SK-N-SH (cell line): ENCODE measurements around the gene PFN2. TPM values are rescaled to one million over a fixed set of nuclear protein-coding genes. Genes with fewer than 3 reads are reported as not detected.

Experiments used
- CTCF ChIA-PET: fragments of 300-600, 350-600 bp; formaldehyde crosslinking; extraction: SDS; loops from one replicate; lab custom pipeline; 2021; lab: Yijun Ruan, JAX
- POLR2A ChIA-PET: fragments of 350-600 bp; sonication (Branson Sonifier 250); formaldehyde crosslinking; extraction: SDS; loops from one replicate; lab custom pipeline; 2020; ENCODE audit warnings: antibody characterized with exemption, inconsistent platforms; lab: Yijun Ruan, JAX
- DNase-seq: peaks from one replicate; pipeline ENCODE4 v3.0.0; 2012
- H2AFZ ChIP-seq: fragments of 200-600 bp; sonication (generic); 2 replicates; pipeline ENCODE4 v1.8.1; 2016; ENCODE audit warnings: antibody characterized with exemption, mild to moderate bottlenecking, low read depth
- H3F3A ChIP-seq: fragments of 200-600 bp; sonication (generic); replicated peaks from 2 replicates; pipeline ENCODE3; 2016; ENCODE audit warnings: antibody characterized with exemption, mild to moderate bottlenecking; ENCODE audit not compliant: insufficient read depth
- H3K27ac ChIP-seq, 2 experiments: fragments of 200-500 bp in 1 of 2; fragments of 200-600 bp in 1 of 2; sonication (Bioruptor generic) in 1 of 2; sonication (generic), shearing (Covaris generic) in 1 of 2; 2 replicates each; pipeline versions ENCODE4 v1.5.1 to v1.6.1; 2014 to 2016; ENCODE audit warnings: low read depth in 2 of 2, inconsistent platforms in 1 of 2, low read length in 1 of 2, mild to moderate bottlenecking in 1 of 2, mixed read lengths in 1 of 2
- H3K27me3 ChIP-seq: fragments of 200-600 bp; sonication (generic), shearing (Covaris generic); 2 replicates; pipeline ENCODE4 v1.6.1; 2016; ENCODE audit warnings: mixed run types; ENCODE audit not compliant: insufficient read depth
- H3K36me3 ChIP-seq, 2 experiments: fragments of 200-500 bp in 1 of 2; fragments of 200-600 bp in 1 of 2; sonication (Bioruptor generic) in 1 of 2; sonication (generic) in 1 of 2; replicated peaks in 1 of 2; 2 replicates each; pipeline versions ENCODE3 to v1.5.1; 2014 to 2016; ENCODE audit warnings: low read length in 1 of 2, mild to moderate bottlenecking in 1 of 2; ENCODE audit not compliant: insufficient read depth in 2 of 2, control insufficient read depth in 1 of 2
- H3K4me1 ChIP-seq, 2 experiments: fragments of 200-500 bp in 1 of 2; fragments of 200-600 bp in 1 of 2; sonication (Bioruptor generic) in 1 of 2; sonication (generic), shearing (Covaris generic) in 1 of 2; 2 replicates each; pipeline versions ENCODE4 v1.5.1 to v1.6.1; 2014 to 2016; ENCODE audit warnings: low read depth in 1 of 2, low read length in 1 of 2, mixed run types in 1 of 2; ENCODE audit not compliant: insufficient read depth in 2 of 2, control insufficient read depth in 1 of 2
- H3K4me2 ChIP-seq: fragments of 200-600 bp; sonication (generic), shearing (Covaris generic); 2 replicates; pipeline ENCODE4 v1.6.1; 2017; ENCODE audit warnings: mixed run types
- H3K4me3 ChIP-seq, 2 experiments: fragments of 200-500 bp in 1 of 2; fragments of 200-600 bp in 1 of 2; sonication (Bioruptor generic) in 1 of 2; sonication (generic), shearing (Covaris generic) in 1 of 2; 2 replicates each; pipeline versions ENCODE4 v1.5.1 to v1.8.1; 2014 to 2016; ENCODE audit warnings: low read depth in 2 of 2, inconsistent platforms in 1 of 2, low read length in 1 of 2, mild to moderate bottlenecking in 1 of 2, mixed read lengths in 1 of 2, moderate library complexity in 1 of 2
- H3K79me2 ChIP-seq: fragments of 200-600 bp; sonication (generic); 2 replicates; pipeline ENCODE4 v1.8.1; 2017; ENCODE audit warnings: mild to moderate bottlenecking; ENCODE audit not compliant: insufficient read depth
- H3K9ac ChIP-seq: fragments of 200-600 bp; sonication (generic); 2 replicates; pipeline ENCODE4 v1.6.1; 2017; ENCODE audit warnings: mixed run types
- H3K9me2 ChIP-seq: fragments of 200-600 bp; sonication (generic); 2 replicates; pipeline ENCODE4 v1.6.1; 2017; ENCODE audit warnings: mixed run types
- H3K9me3 ChIP-seq: fragments of 200-600 bp; sonication (generic); 2 replicates; pipeline ENCODE4 v1.6.1; 2017; ENCODE audit warnings: mixed run types, mild to moderate bottlenecking, moderate library complexity
- H4K20me1 ChIP-seq: fragments of 200-600 bp; sonication (generic); 2 replicates; pipeline ENCODE4 v1.6.1; 2017; ENCODE audit warnings: mild to moderate bottlenecking, mixed run types; ENCODE audit not compliant: insufficient read depth
- CHD2 ChIP-seq: fragments of 150-350 bp; IDR thresholded peaks from 2 replicates; pipeline ENCODE4 v1.6.1; 2018; ENCODE audit warnings: low read length; ENCODE audit not compliant: partially characterized antibody
- EP300 ChIP-seq, 2 experiments: IDR thresholded peaks; 2 replicates each; pipeline versions ENCODE4 v1.4.0 to v1.6.1; 2012; ENCODE audit warnings: borderline replicate concordance in 1 of 2, low read depth in 1 of 2, low read length in 1 of 2
- JUND ChIP-seq: IDR thresholded peaks from 2 replicates; pipeline ENCODE4 v1.4.0; 2012
- MAX ChIP-seq: IDR thresholded peaks from 2 replicates; pipeline ENCODE4 v1.4.0; 2012; ENCODE audit warnings: low read depth
- MEF2A ChIP-seq: IDR thresholded peaks from 2 replicates; pipeline ENCODE4 v1.4.0; 2012; ENCODE audit warnings: low read depth, borderline replicate concordance
- MXI1 ChIP-seq: IDR thresholded peaks from 2 replicates; pipeline ENCODE4 v1.6.1; 2012; ENCODE audit warnings: mild to moderate bottlenecking, low read depth, low read length, improper control_type of control experiment
- PBX3 ChIP-seq: IDR thresholded peaks from 2 replicates; pipeline ENCODE4; 2012
- POLR2AphosphoS5 ChIP-seq: IDR thresholded peaks from 2 replicates; pipeline ENCODE4 v1.6.1; 2012; ENCODE audit warnings: low read depth, low read length
- RAD21 ChIP-seq: IDR thresholded peaks from 2 replicates; pipeline ENCODE4 v1.6.1; 2012; ENCODE audit warnings: mild to moderate bottlenecking, low read length
- REST ChIP-seq: IDR thresholded peaks from 2 replicates; pipeline ENCODE4 v1.6.1; 2012; ENCODE audit warnings: mild to moderate bottlenecking, low read depth, low read length, moderate library complexity
- SIN3A ChIP-seq: IDR thresholded peaks from 2 replicates; pipeline ENCODE4 v1.6.1; 2012; ENCODE audit warnings: low read depth, mild to moderate bottlenecking, low read length, moderate library complexity, borderline replicate concordance
- TAF1 ChIP-seq: IDR thresholded peaks from 2 replicates; pipeline ENCODE4 v1.6.1; 2012; ENCODE audit warnings: low read depth, mild to moderate bottlenecking, low read length, moderate library complexity, borderline replicate concordance
- TCF12 ChIP-seq: IDR thresholded peaks from 2 replicates; pipeline ENCODE4 v1.4.0; 2012
- YY1 ChIP-seq: IDR thresholded peaks from 2 replicates; pipeline ENCODE4 v1.4.0; 2012; ENCODE audit warnings: low read depth, mild to moderate bottlenecking
- WGBS: methylation state at CpG from one replicate; pipeline ENCODE4 v1.1.6; 2017; ENCODE audit warnings: low lambda C conversion rate; 5-methylcytosine and 5-hydroxymethylcytosine counted together
- polyA plus RNA-seq, 3 experiments: library from polyadenylated mRNA; depleted of rRNA; stranded (reverse); fragments of >200 nt; gene quantifications; 2 replicates each; pipeline ENCODE4 v1.2.3, GENCODE V29; 2012

PFN2 gene
- polyA plus RNA-seq, 1 of the 3 experiments (the other 2 are of a cell fraction) = 594 TPM

GRCh38 chr3:149969110-149969939 lies 1.4 kb downstream of the PFN2 start (continued):
- no peak for TF ChIP-seq EP300 (IDR thresholded peaks at IDR 0.05; ENCODE audit: borderline replicate concordance in 1 of 2, low read depth in 1 of 2, low read length in 1 of 2)
- TF ChIP-seq TAF1 = peak; percentile 64; the same call in 1 of the 2 replicates
- TF ChIP-seq TCF12 = peak; percentile 22; the same call in 1 of the 2 replicates
- TF ChIP-seq CHD2 = no peak
- TF ChIP-seq PBX3 = no peak
- no peak for TF ChIP-seq REST

GRCh38 chr3:149968216-149968615 lies 2.5 kb downstream of the PFN2 start:
- no peaks in the 10 kb centered on the region for H3K9me2 ChIP-seq
- peaks cover 49 to 50% of the 10 kb centered on the region in 2 experiments for H3K36me3 ChIP-seq
- H3K79me2 ChIP-seq = peaks cover 97% of the 10 kb centered on the region
- H3K9me3 ChIP-seq = no peaks in the 10 kb centered on the region
- no peak overlapping the region for H2AFZ ChIP-seq
- ChIA-PET POLR2A (no interaction called here), CTCF (interaction anchor here (0.6 to 11.5 kb wide), 10 partner anchors 10 to 294 kb away, joined by 3 to 134 read pairs (median 12); no protein-coding TSS in a partner anchor)
- peaks cover 51% of the 10 kb centered on the region for H4K20me1 ChIP-seq
- 14% methylated on average over 8 of the region's 8 CpGs for WGBS
- H3K27me3 ChIP-seq = no peaks in the 10 kb centered on the region
- H3K27ac ChIP-seq = peak overlapping the region; percentile 94 to 98
- peak overlapping the region; percentile 76 to 93 for H3K4me3 ChIP-seq
- H3K4me2 ChIP-seq = peak overlapping the region; percentile 80
- peaks cover 19% of the 10 kb centered on the region for H3F3A ChIP-seq
- DNase-seq = no peak
- H3K9ac ChIP-seq = peak overlapping the region; percentile 96
- no peak for TF ChIP-seq MEF2A
- TF ChIP-seq RAD21 = 0 out of 2 replicates have a peak, but pooled peaks have one; percentile 1
- no peak for TF ChIP-seq YY1
- peak; percentile 43; the same call in 1 of the 2 replicates for TF ChIP-seq MAX
- 0 out of 2 replicates have a peak, but pooled peaks have one; percentile 15 for TF ChIP-seq POLR2AphosphoS5
- TF ChIP-seq SIN3A = peak; percentile 65; the same call in 1 of the 2 replicates
- TF ChIP-seq CHD2 = no peak
- no peak; the same call in 1 of the 2 replicates for TF ChIP-seq MXI1
- TF ChIP-seq TAF1 = no peak
- TF ChIP-seq JUND = no peak
- TF ChIP-seq, all 33 proteins: peak for 4
- peaks cover 8 to 21% of the 10 kb centered on the region in 2 experiments; a peak in 3 of 4 replicates for H3K4me1 ChIP-seq
